ENCODE data around the gene NTRK3.

GRCh38 chr15:88191812-88192165, 64.8 kb downstream of the NTRK3 start:
- TF ChIP-seq POLR2A (IDR thresholded peaks at IDR 0.05) (no peak), CTCF (IDR thresholded peaks at IDR 0.05) (no peak)

All from upper lobe of left lung (tissue), 4 donors.